GM10266 (cell line): Measurements from ENCODE around the gene SGPL1.
A peak's percentile ranks its signal among the peaks of the same experiment; 100 is the strongest.

Experiments used
- DNase-seq: peaks from one replicate; pipeline ENCODE4 v3.0.0; 2012; ENCODE audit errors: extremely low spot score
- CTCF ChIP-seq: IDR thresholded peaks from 2 replicates; pipeline ENCODE4 v1.5.1; 2012; ENCODE audit warnings: mild to moderate bottlenecking, low read depth; ENCODE audit not compliant: control insufficient read depth, insufficient read depth; ENCODE audit errors: missing control alignments

The SGPL1 gene

GRCh38 chr10:70887804-70888800 is 72.4 kb downstream of the SGPL1 start, which contains the start of gene PCBD1:
PCBD1 (minus strand) TSS chr10:70888565; CDS start chr10:70888533, 32 bp downstream.
- TF ChIP-seq CTCF, result no peak
- DNase-seq, result peak; percentile 85

GRCh38 chr10:70889291-70889690 is 73.5 kb downstream of the SGPL1 start:
- no peak for TF ChIP-seq CTCF
- DNase-seq, result no peak

GRCh38 chr10:70890917-70891431 is 75.2 kb downstream of the SGPL1 start:
- no peak for TF ChIP-seq CTCF
- no peak for DNase-seq

- no peak for DNase-seq
- no peak for TF ChIP-seq CTCF
Measured at GRCh38 chr10:70891627-70892026, 75.9 kb downstream of the SGPL1 start.

GRCh38 chr10:70892631-70893030 is 76.9 kb downstream of the SGPL1 start:
- no peak for DNase-seq
- no peak for TF ChIP-seq CTCF

GRCh38 chr10:70893227-70894006 is 77.7 kb downstream of the SGPL1 start:
- DNase-seq, result no peak
- TF ChIP-seq CTCF, result no peak
